ENCODE results near the gene SERP2. TPM values are rescaled to one million over a fixed set of nuclear protein-coding genes. Genes with fewer than 3 reads are reported as not detected.

Gene SERP2
- total RNA-seq, 1 experiment from 2014 or later = not detected

DNA sequence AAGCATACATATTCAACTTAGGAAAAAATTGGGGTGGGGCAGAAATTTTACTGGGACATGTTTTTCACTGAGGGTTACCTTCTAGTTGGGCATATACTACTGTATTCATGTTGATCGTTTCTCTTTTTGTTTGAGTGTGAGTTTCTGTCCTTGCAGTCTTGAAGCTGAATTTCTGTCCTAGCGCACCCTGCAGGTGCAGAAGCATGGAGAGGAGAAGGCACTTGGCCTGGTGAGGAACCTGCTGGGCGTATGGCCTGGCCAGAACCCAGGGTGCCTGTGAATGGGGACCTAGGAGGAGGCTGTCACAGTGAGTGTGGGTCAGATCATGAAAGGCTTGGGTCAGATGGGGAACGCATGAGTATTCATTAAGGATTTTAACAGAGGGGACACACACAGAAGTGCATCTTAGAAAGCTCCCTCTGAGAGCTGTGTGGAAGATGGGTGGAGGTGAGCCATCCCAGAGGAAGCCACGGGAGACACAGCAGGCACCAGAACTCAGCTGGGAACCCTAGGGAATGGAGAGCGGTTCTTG is 36.8 kb downstream of the SERP2 start:
- Histone ChIP-seq H3K9me3 (ENCODE audit: control insufficient read depth in 1 of 2, insufficient read depth in 1 of 2, low read depth in 1 of 2, low read length in 2 of 2) (no peaks in the 10 kb centered on the region), H4K20me1 (ENCODE audit: insufficient read depth) (no peaks in the 10 kb centered on the region), H3K27ac (ENCODE audit: low read depth, low read length) (no peak overlapping the region), H3K36me3 (ENCODE audit: control insufficient read depth in 1 of 2, insufficient read depth in 2 of 2, low read length in 2 of 2) (no peaks in the 10 kb centered on the region), H2AFZ (ENCODE audit: low read depth, low read length, poor library complexity, severe bottlenecking) (no peak overlapping the region), H3K4me3 (replicated peaks in 1 of 2; ENCODE audit: low read depth in 1 of 2, low read length in 2 of 2) (no peak overlapping the region), H3K4me2 (ENCODE audit: low read length) (no peak overlapping the region), H3K27me3 (ENCODE audit: insufficient read depth, low read length) (no peaks in the 10 kb centered on the region), H3K9ac (ENCODE audit: low read length) (no peak overlapping the region), H3K79me2 (ENCODE audit: insufficient read depth, low read length) (no peaks in the 10 kb centered on the region), H3K4me1 (ENCODE audit: control insufficient read depth in 1 of 2, insufficient read depth in 2 of 2, low read length in 2 of 2) (peaks cover 8 to 15% of the 10 kb centered on the region in 2 experiments), H3K9me2 (ENCODE audit: insufficient read depth) (no peaks in the 10 kb centered on the region)
- intact Hi-C loops (cut with micrococcal nuclease) = no loop called here
- POLR2A ChIA-PET = interaction anchor here (1.4 kb wide), 1 partner anchor 21 kb away, joined by 4 read pairs; no protein-coding TSS in a partner anchor
- RAD21 ChIA-PET (ENCODE audit: low non-redundant PET in 1 of 2, low total read pairs in 2 of 2, uncharacterized antibody in 2 of 2, unreplicated experiment in 2 of 2) = no interaction called here
- ATAC-seq (peak; percentile 41), DNase-seq (ENCODE audit: low read depth, low spot score) (no peak)
- TF ChIP-seq SIN3A (IDR thresholded peaks at IDR 0.05; ENCODE audit: low read depth) (no peak), CTCF (IDR thresholded peaks at IDR 0.05 in 2 of 3, conservative IDR thresholded peaks at IDR 0.05 in 1 of 3; ENCODE audit: borderline replicate concordance in 1 of 3, insufficient read depth in 1 of 3, low read depth in 2 of 3, low read length in 2 of 3) (peak in 1 of 3 experiments; percentile 15; a peak in 1 of 6 replicates), ZNF274 (IDR thresholded peaks at IDR 0.05; ENCODE audit: low read depth, low read length) (no peak)
- no TSS peak for BruUV-seq (replicated peaks)
- CTCF ChIA-PET = no interaction called here

GRCh38 chr13:44411841-44412240 is 38.2 kb downstream of the SERP2 start:
- intact Hi-C loops (cut with micrococcal nuclease) = no loop called here
- POLR2A ChIA-PET = interaction anchor here (1.1 kb wide), 1 partner anchor 24 kb away, joined by 4 read pairs; no protein-coding TSS in a partner anchor
- ATAC-seq (no peak), DNase-seq (ENCODE audit: low read depth, low spot score) (no peak)
- Histone ChIP-seq H2AFZ (ENCODE audit: low read depth, low read length, poor library complexity, severe bottlenecking) (no peak overlapping the region), H3K9me2 (ENCODE audit: insufficient read depth) (no peaks in the 10 kb centered on the region), H3K79me2 (ENCODE audit: insufficient read depth, low read length) (no peaks in the 10 kb centered on the region), H3K36me3 (ENCODE audit: control insufficient read depth in 1 of 2, insufficient read depth in 2 of 2, low read length in 2 of 2) (no peaks in the 10 kb centered on the region), H3K27me3 (ENCODE audit: insufficient read depth, low read length) (no peaks in the 10 kb centered on the region), H3K9me3 (ENCODE audit: control insufficient read depth in 1 of 2, insufficient read depth in 1 of 2, low read depth in 1 of 2, low read length in 2 of 2) (no peaks in the 10 kb centered on the region), H3K4me3 (replicated peaks in 1 of 2; ENCODE audit: low read depth in 1 of 2, low read length in 2 of 2) (no peak overlapping the region), H3K4me2 (ENCODE audit: low read length) (no peak overlapping the region), H4K20me1 (ENCODE audit: insufficient read depth) (no peaks in the 10 kb centered on the region), H3K27ac (ENCODE audit: low read depth, low read length) (no peak overlapping the region), H3K9ac (ENCODE audit: low read length) (no peak overlapping the region), H3K4me1 (ENCODE audit: control insufficient read depth in 1 of 2, insufficient read depth in 2 of 2, low read length in 2 of 2) (peaks cover 8 to 15% of the 10 kb centered on the region in 2 experiments)
- BruUV-seq (replicated peaks) = no TSS peak
- CTCF ChIA-PET = no interaction called here
- RAD21 ChIA-PET (ENCODE audit: low non-redundant PET in 1 of 2, low total read pairs in 2 of 2, uncharacterized antibody in 2 of 2, unreplicated experiment in 2 of 2) = no interaction called here
- TF ChIP-seq FOSL1 (IDR thresholded peaks at IDR 0.05; ENCODE audit: low read depth) = no peak
- TF ChIP-seq RAD21 (IDR thresholded peaks at IDR 0.05; ENCODE audit: low read depth) = no peak
- no peak for TF ChIP-seq SP1 (IDR thresholded peaks at IDR 0.05; ENCODE audit: low read depth)
- TF ChIP-seq ZNF274 (IDR thresholded peaks at IDR 0.05; ENCODE audit: low read depth, low read length) = no peak
- no peak for TF ChIP-seq CBX3 (IDR thresholded peaks at IDR 0.05; ENCODE audit: low read depth)
- no peak for TF ChIP-seq POLR2A (IDR thresholded peaks at IDR 0.05; ENCODE audit: borderline replicate concordance, extremely low read depth, insufficient read depth, insufficient read length)
- TF ChIP-seq, protein P1, sequence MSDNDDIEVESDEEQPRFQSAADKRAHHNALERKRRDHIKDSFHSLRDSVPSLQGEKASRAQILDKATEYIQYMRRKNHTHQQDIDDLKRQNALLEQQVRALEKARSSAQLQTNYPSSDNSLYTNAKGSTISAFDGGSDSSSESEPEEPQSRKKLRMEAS (IDR thresholded peaks at IDR 0.05) = no peak
- TF ChIP-seq CEBPB (IDR thresholded peaks at IDR 0.05; ENCODE audit: low read depth) = no peak
- TF ChIP-seq JUND (IDR thresholded peaks at IDR 0.05) = no peak
- no peak for TF ChIP-seq EGR1 (IDR thresholded peaks at IDR 0.05; ENCODE audit: low read depth)
- TF ChIP-seq REST (IDR thresholded peaks at IDR 0.05; ENCODE audit: low read depth) = no peak
- no peak for TF ChIP-seq POLR2AphosphoS5 (IDR thresholded peaks at IDR 0.05; ENCODE audit: low read depth, low read length)

Data from HCT116 (cell line).